ENCODE results near the gene FAM13B.
"Not testable (repeated sequence)": the region's sequence is repeated elsewhere in the genome, so short reads cannot be mapped to it uniquely, and the experiment has no call there.

The FAM13B gene

DNA sequence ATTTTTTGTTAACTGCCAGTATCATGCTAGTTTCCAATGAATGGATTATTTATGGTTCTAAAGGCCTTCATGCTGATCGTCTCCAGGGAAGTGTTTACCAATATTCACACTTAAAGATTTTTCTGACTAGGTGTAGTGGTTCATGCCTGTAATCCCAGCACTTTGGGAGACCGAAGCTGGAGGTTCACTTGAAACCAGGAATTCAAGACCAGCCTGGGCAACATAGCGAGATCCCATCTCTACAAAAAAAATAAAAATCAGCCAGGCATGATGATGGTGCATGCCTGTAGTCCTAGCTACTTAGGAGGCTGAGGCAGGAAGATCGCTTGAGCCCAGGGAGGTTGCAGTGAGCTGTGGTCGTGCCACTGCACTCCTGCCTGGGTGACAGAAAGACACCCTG is 43.5 kb downstream of the FAM13B start:
- no peak overlapping the region for H3K4me3 ChIP-seq (ENCODE audit: low read depth, low read length)
- ChIA-PET CTCF (no interaction called here), POLR2A (no interaction called here)
- TF ChIP-seq, protein P1, sequence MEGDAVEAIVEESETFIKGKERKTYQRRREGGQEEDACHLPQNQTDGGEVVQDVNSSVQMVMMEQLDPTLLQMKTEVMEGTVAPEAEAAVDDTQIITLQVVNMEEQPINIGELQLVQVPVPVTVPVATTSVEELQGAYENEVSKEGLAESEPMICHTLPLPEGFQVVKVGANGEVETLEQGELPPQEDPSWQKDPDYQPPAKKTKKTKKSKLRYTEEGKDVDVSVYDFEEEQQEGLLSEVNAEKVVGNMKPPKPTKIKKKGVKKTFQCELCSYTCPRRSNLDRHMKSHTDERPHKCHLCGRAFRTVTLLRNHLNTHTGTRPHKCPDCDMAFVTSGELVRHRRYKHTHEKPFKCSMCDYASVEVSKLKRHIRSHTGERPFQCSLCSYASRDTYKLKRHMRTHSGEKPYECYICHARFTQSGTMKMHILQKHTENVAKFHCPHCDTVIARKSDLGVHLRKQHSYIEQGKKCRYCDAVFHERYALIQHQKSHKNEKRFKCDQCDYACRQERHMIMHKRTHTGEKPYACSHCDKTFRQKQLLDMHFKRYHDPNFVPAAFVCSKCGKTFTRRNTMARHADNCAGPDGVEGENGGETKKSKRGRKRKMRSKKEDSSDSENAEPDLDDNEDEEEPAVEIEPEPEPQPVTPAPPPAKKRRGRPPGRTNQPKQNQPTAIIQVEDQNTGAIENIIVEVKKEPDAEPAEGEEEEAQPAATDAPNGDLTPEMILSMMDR (IDR thresholded peaks at IDR 0.05; ENCODE audit: insufficient read depth, low read length, missing control alignments): no peak
- no peak for DNase-seq (ENCODE audit: low read depth, low spot score)

DNA sequence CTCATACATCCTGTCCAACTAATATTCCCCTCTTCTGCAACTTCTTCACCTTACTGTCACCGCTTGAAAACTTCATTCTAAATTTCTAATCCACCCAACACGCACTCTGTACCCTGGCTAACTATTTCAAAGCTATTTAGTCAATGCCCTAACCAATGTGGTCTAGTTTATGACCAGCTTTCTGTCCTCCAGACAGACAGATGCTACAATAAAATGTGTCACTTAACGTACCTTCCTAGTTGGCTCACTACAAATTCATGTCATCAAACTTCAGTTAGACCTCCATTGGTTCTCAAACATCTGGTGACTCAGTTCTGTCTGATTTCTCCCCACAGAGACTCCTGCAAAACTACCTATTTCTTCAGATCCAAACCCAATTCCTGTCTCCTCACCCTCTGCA is 57.7 kb downstream of the FAM13B start:
- TF ChIP-seq, protein P1 (IDR thresholded peaks at IDR 0.05; ENCODE audit: insufficient read depth, low read length, missing control alignments): no peak
- CTCF ChIA-PET: no interaction called here
- no peak for DNase-seq (ENCODE audit: low read depth, low spot score)
- POLR2A ChIA-PET: no interaction called here
- no peak overlapping the region for H3K4me3 ChIP-seq (ENCODE audit: low read depth, low read length)

DNA sequence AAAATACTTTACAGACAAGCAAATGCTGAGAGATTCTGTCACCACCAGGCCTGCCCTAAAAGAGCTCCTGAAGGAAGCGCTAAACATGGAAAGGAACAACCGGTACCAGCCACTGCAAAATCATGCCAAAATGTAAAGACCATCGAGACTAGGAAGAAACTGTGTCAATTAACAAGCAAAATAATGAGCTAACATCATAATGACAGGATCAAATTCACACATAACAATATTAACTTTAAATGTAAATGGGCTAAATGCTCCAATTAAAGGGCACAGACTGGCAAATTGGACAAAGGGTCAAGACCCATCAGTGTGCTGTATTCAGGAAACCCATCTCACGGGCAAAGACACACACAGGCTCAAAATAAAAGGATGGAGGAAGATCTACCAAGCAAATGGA is 62.5 kb downstream of the FAM13B start:
- DNase-seq (ENCODE audit: low read depth, low spot score); H3K4me3 ChIP-seq (ENCODE audit: low read depth, low read length); POLR2A ChIA-PET; CTCF ChIA-PET: not testable (repeated sequence)

DNA sequence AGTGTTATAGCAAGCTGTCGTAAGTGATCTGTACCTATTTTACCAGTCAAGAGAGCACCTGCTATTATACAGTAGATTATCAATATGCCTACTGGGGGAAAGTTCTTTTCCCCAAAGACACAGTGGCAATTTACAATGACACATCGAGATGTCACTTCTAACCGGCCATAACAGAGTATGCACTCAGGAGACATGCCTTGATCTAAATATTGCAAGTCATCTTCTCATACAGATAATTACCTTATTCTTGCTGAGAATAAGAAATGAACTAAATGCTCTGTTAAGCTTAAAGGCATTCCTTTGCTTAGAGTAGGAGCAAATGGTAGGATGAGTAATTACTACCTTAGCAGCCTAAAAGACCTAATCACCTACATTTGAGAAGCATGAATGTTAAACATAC is 72.1 kb downstream of the FAM13B start:
- ChIA-PET CTCF (no interaction called here), POLR2A (no interaction called here)
- H3K4me3 ChIP-seq (ENCODE audit: low read depth, low read length): no peak overlapping the region
- TF ChIP-seq, protein P1 (IDR thresholded peaks at IDR 0.05; ENCODE audit: insufficient read depth, low read length, missing control alignments): no peak
- DNase-seq (ENCODE audit: low read depth, low spot score): no peak

DNA sequence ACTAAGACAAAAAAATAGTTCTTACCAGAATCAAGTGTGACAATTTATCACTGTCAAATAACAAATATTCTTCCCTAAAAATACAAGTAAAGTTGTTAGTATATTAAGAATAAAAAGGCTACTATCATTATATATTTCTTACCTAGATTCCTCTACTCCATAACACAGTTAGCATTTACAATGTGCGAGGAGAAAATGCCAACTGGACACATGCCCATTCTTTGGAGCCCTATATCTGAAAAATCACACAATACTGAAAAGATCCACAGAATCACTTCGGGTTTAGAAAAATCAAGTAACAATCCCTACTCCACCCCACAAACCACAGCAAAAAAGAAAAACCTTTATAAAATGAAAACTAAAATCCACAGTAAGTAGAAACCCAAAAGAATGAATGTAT is 72.7 kb downstream of the FAM13B start:
- DNase-seq (ENCODE audit: low read depth, low spot score): no peak
- POLR2A ChIA-PET: no interaction called here
- CTCF ChIA-PET: no interaction called here

DNA sequence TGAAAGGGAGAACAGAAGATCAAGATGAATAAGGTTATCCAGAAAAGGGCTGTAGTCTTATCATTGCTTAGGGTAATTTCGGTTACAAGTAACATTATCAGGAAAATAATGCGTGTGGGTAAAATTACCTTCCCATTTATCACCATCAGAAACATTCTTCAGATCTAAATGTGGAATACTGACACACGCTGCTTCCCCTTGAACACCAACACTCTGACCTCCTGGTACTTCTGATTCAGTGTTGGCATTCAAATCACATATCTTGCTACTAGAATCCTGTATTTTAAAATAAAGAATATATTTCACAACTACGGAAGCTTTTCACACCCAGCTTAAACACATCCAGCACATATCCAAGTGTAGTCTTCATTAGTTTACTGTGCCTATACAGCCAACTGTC is 73.4 kb downstream of the FAM13B start:
- ChIA-PET CTCF (no interaction called here), POLR2A (no interaction called here)
- DNase-seq (ENCODE audit: low read depth, low spot score): no peak
- no peak overlapping the region for H3K4me3 ChIP-seq (ENCODE audit: low read depth, low read length)
- TF ChIP-seq, protein P1 (IDR thresholded peaks at IDR 0.05; ENCODE audit: insufficient read depth, low read length, missing control alignments): no peak

More for the DNA sequence above, 72.7 kb downstream of the FAM13B start:
- TF ChIP-seq, protein P1 (IDR thresholded peaks at IDR 0.05; ENCODE audit: insufficient read depth, low read length, missing control alignments): no peak
- no peak overlapping the region for H3K4me3 ChIP-seq (ENCODE audit: low read depth, low read length)

DNA sequence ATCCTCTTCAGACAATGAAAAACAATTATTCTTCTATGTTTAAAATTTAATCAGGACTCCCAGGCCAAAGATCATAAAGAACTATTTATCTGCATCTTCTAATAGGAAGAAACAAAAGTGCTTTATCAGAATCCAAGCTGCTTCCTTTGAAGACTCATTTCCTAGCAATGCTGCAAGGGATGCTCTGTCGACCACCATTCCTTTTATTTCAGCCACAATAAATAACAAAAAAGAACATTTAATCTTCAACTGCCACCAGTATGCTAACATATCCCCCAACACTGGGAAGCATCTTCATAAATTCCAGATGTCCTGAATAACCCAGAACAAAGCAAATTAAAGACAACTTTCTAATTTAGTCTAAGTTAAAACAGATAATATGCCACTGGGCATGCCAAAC is 74.9 kb downstream of the FAM13B start:
- no peak for DNase-seq (ENCODE audit: low read depth, low spot score)
- H3K4me3 ChIP-seq (ENCODE audit: low read depth, low read length): no peak overlapping the region
- ChIA-PET POLR2A (no interaction called here), CTCF (no interaction called here)
- TF ChIP-seq, protein P1 (IDR thresholded peaks at IDR 0.05; ENCODE audit: insufficient read depth, low read length, missing control alignments): no peak
